D721Med (cell line): ENCODE data around the gene SPDYC.
A peak's percentile ranks its signal among the peaks of the same experiment; 100 is the strongest.

Experiments
- DNase-seq: peaks from one replicate; pipeline ENCODE4 v3.0.0; 2011; ENCODE audit warnings: low spot score; ENCODE audit not compliant: insufficient read length
- FAIRE-seq: peaks from 2 replicates; lab custom pipeline; 2011; peaks lifted over from hg19 to GRCh38; lab: Jason Lieb, UNC
- TF ChIP-seq, protein P1 (sequence below): IDR thresholded peaks from 2 replicates; pipeline ENCODE4 v1.5.1; 2012; ENCODE audit warnings: mild to moderate bottlenecking, control low read depth; ENCODE audit not compliant: insufficient read depth; ENCODE audit errors: missing control alignments

Gene SPDYC

DNA sequence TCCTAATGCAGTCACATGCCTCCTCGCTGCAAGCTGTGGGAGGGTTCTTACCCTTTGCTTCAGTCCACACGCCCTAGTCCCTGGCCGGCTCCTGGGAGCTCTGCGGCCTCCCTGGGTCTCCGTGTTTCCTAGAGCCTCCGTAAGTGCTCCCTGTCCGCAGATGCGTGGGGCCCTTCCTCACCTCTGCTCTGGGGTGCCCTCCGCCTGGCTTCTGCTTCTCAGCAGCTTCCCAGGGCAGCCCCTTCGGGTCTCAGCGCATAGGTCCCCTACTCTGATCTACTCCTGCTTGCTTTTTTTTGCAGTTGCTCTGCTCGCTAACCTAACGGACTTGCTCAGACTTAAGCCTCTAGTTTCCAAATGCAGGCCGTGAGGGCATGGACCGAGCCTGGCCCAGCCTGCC lies 34.1 kb downstream of the SPDYC start:
- DNase-seq (no peak), FAIRE-seq (no peak)
- TF ChIP-seq, protein P1, sequence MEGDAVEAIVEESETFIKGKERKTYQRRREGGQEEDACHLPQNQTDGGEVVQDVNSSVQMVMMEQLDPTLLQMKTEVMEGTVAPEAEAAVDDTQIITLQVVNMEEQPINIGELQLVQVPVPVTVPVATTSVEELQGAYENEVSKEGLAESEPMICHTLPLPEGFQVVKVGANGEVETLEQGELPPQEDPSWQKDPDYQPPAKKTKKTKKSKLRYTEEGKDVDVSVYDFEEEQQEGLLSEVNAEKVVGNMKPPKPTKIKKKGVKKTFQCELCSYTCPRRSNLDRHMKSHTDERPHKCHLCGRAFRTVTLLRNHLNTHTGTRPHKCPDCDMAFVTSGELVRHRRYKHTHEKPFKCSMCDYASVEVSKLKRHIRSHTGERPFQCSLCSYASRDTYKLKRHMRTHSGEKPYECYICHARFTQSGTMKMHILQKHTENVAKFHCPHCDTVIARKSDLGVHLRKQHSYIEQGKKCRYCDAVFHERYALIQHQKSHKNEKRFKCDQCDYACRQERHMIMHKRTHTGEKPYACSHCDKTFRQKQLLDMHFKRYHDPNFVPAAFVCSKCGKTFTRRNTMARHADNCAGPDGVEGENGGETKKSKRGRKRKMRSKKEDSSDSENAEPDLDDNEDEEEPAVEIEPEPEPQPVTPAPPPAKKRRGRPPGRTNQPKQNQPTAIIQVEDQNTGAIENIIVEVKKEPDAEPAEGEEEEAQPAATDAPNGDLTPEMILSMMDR, result no peak

- FAIRE-seq (no peak), DNase-seq (peak; percentile 86)
- TF ChIP-seq, protein P1, result peak; percentile 61
These were observed 34.9 kb downstream of the SPDYC start for GRCh38 chr11:65204646-65205601.

GRCh38 chr11:65205602-65205967 lies 35.6 kb downstream of the SPDYC start:
- FAIRE-seq, result no peak
- TF ChIP-seq, protein P1, result no peak
- DNase-seq, result no peak

DNA sequence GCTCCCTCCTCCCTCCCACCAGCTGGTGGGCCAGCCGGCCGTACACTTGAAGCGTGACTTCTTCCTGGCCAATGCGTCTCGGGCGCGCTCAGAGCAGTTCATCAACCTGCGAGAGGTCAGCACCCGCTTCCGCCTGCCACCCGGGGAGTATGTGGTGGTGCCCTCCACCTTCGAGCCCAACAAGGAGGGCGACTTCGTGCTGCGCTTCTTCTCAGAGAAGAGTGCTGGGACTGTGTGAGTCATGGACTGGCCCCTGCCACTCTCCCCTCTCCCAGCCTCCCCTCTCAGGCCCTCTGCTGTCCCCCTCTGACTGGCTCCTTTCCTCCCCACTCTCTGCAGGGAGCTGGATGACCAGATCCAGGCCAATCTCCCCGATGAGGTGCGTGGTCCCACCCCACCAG lies 36.4 kb downstream of the SPDYC start:
- DNase-seq (no peak), FAIRE-seq (no peak)
- TF ChIP-seq, protein P1, result no peak

DNA sequence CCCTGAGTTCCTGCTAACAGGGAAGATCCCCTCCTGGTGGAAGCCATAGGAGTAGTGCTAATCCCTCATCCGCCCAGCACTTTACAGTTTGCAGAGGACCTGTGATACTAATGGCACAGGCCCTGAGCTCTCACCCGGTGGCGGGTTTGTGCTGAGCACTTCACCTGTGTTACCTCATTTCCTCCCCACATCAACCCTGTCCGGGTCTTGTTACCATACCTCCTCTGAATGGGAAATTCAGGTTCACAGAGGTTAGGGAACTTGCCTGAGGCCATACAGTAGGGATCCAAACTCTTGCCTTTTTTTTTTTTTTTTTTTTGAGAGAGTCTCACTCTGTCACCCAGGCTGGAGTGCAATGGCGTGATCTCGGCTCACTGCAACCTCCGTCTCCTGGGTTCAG lies 36.9 kb downstream of the SPDYC start:
- no peak for FAIRE-seq

DNA sequence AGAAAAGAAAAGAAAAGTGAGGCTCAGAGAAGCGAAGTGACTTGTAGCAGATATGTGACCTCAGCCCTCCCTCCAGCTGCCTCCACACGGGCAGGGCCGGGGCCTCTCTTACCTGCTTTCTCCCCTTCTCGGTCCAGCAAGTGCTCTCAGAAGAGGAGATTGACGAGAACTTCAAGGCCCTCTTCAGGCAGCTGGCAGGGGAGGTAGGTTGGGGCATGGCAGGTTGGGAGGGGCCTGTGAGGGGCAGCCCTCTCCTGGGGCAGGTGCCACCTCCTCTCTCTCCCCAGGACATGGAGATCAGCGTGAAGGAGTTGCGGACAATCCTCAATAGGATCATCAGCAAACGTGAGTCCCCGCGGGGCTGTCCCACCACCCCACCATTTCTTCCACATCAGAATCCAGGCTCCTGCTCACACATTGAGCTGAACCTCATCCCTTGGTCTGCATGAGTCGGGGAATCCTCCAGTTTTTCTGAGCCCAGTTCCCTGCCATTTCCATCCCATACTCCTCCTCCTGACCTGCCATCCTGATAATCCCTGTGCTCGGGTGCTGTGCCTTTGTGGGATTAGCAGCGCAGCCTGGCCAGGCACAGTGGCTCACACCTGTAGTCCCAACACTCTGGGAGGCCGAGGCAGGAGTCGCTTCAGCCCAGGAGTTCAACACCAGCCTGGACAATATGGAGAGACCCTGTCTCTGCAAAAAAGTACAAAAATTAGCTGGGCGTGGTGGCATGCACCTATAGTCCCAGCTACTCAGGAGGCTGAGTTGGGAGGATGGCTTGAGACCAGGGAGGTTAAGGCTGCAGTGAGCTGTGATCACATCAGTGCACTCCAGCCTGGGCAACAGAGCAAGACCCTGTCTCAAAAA lies 38.1 kb downstream of the SPDYC start:
- DNase-seq (no peak), FAIRE-seq (no peak)
- TF ChIP-seq, protein P1, result no peak

More for the DNA sequence above, 36.9 kb downstream of the SPDYC start:
- TF ChIP-seq, protein P1, result no peak
- DNase-seq, result no peak
